ENCODE data around the gene ZNHIT3. TPM values are rescaled to one million over a fixed set of nuclear protein-coding genes. Genes with fewer than 3 reads are reported as not detected.
A peak's percentile ranks its signal among the peaks of the same experiment; 100 is the strongest.

ZNHIT3 gene
- total and polyA plus RNA-seq, 2 experiments from 2014 or later, result 48.1 to 53.3 TPM

- Histone ChIP-seq H3K4me2 (no peak overlapping the region), H3K79me2 (peaks cover 13% of the 10 kb centered on the region), H3K9me2 (replicated peaks; ENCODE audit: insufficient read depth) (no peaks in the 10 kb centered on the region), H3K36me3 (replicated peaks; ENCODE audit: insufficient read depth, low read depth) (no peaks in the 10 kb centered on the region), H2AFZ (no peak overlapping the region), H3K27ac (no peak overlapping the region), H4K20me1 (ENCODE audit: insufficient read depth, poor library complexity, severe bottlenecking) (no peaks in the 10 kb centered on the region), H3K27me3 (no peaks in the 10 kb centered on the region), H3K9me3 (ENCODE audit: low read depth) (no peaks in the 10 kb centered on the region), H3K4me1 (ENCODE audit: insufficient read depth) (peaks cover 11% of the 10 kb centered on the region), H3K4me3 (no peak overlapping the region)
- no peak for DNase-seq (ENCODE audit: low spot score)
- TF ChIP-seq CTCF (IDR thresholded peaks at IDR 0.05; ENCODE audit: poor library complexity), result no peak
- no peak for TF ChIP-seq EZH2 (IDR thresholded peaks at IDR 0.05; ENCODE audit: borderline replicate concordance)
- TF ChIP-seq EZH2phosphoT487 (IDR thresholded peaks at IDR 0.05; ENCODE audit: low read depth, severe bottlenecking, unreplicated experiment), result no peak
- WGBS (ENCODE audit: low lambda C conversion rate, missing lambda C conversion rate), result 96% methylated on average over 2 of the region's 2 CpGs
Observed at GRCh38 chr17:36532435-36532975, 46.0 kb downstream of the ZNHIT3 start.

GRCh38 chr17:36533935-36534839, 47.7 kb downstream of the ZNHIT3 start:
- Histone ChIP-seq H3K4me2 (peak overlapping the region; percentile 92), H3K9me3 (ENCODE audit: low read depth) (no peaks in the 10 kb centered on the region), H3K4me3 (peak overlapping the region; percentile 51), H4K20me1 (ENCODE audit: insufficient read depth, poor library complexity, severe bottlenecking) (no peaks in the 10 kb centered on the region), H3K27me3 (no peaks in the 10 kb centered on the region), H3K4me1 (ENCODE audit: insufficient read depth) (peaks cover 11% of the 10 kb centered on the region), H3K79me2 (peaks cover 19% of the 10 kb centered on the region), H3K36me3 (replicated peaks; ENCODE audit: insufficient read depth, low read depth) (no peaks in the 10 kb centered on the region), H2AFZ (peak overlapping the region; percentile 74), H3K9me2 (replicated peaks; ENCODE audit: insufficient read depth) (no peaks in the 10 kb centered on the region), H3K27ac (peak overlapping the region; percentile 98)
- peak; percentile 89 for DNase-seq (ENCODE audit: low spot score)
- TF ChIP-seq EZH2 (IDR thresholded peaks at IDR 0.05; ENCODE audit: borderline replicate concordance), result no peak
- peak; percentile 60 for TF ChIP-seq CTCF (IDR thresholded peaks at IDR 0.05; ENCODE audit: poor library complexity)
- 11% methylated on average over 42 of the region's 48 CpGs for WGBS (ENCODE audit: low lambda C conversion rate, missing lambda C conversion rate)

GRCh38 chr17:36534840-36535668, 48.6 kb downstream of the ZNHIT3 start, which contains the start of the genes MYO19 and PIGW:
Gene MYO19 (minus strand): TSS chr17:36534868. CDS start chr17:36532538, 2,330 bp downstream.
Gene PIGW (plus strand): TSS chr17:36534987. CDS start chr17:36537102, 2,115 bp downstream.
- TF ChIP-seq EZH2phosphoT487 (IDR thresholded peaks at IDR 0.05; ENCODE audit: low read depth, severe bottlenecking, unreplicated experiment) (no peak), CTCF (IDR thresholded peaks at IDR 0.05; ENCODE audit: poor library complexity) (peak; percentile 17)
- Histone ChIP-seq H3K4me3 (peak within 1 kb of the TSS; percentile 51), H3K4me2 (peak within 1 kb of the TSS; percentile 92), H3K27me3 (no peaks in the 10 kb centered on the region), H3K4me1 (ENCODE audit: insufficient read depth) (peaks cover 11% of the 10 kb centered on the region), H3K9me3 (ENCODE audit: low read depth) (no peaks in the 10 kb centered on the region), H2AFZ (peak within 1 kb of the TSS; percentile 74), H3K79me2 (peaks cover 21% of the 10 kb centered on the region), H3K36me3 (replicated peaks; ENCODE audit: insufficient read depth, low read depth) (no peaks in the 10 kb centered on the region), H3K9me2 (replicated peaks; ENCODE audit: insufficient read depth) (no peaks in the 10 kb centered on the region), H3K27ac (peak within 1 kb of the TSS; percentile 98), H4K20me1 (ENCODE audit: insufficient read depth, poor library complexity, severe bottlenecking) (no peaks in the 10 kb centered on the region)
- WGBS (ENCODE audit: low lambda C conversion rate, missing lambda C conversion rate), result under 1% methylated on average over 65 of the region's 83 CpGs
- DNase-seq (ENCODE audit: low spot score), result peak; percentile 95
